Subcutaneous adipose tissue (tissue), 4 donors: Measurements from ENCODE around the gene HIP1R. TPM values are rescaled to one million over a fixed set of nuclear protein-coding genes. Genes with fewer than 3 reads are reported as not detected.

ENCODE experiments used
- total RNA-seq, 4 donors: library from RNA; depleted of rRNA; stranded (reverse); fragments of >200 nt; gene quantifications; one replicate each; pipeline ENCODE4 v1.1.0, GENCODE V29; 2016
- TF ChIP-seq, protein P1 (sequence below): fragments of 450-650 bp; IDR thresholded peaks from one replicate; pipeline ENCODE4 v1.5.1; 2016; ENCODE audit warnings: low read depth, mild to moderate bottlenecking, control low read depth, antibody characterized with exemption, moderate library complexity

HIP1R gene
- total RNA-seq, 4 donors from 2014 or later: 13.4 to 70.3 (median 19.7) TPM

DNA sequence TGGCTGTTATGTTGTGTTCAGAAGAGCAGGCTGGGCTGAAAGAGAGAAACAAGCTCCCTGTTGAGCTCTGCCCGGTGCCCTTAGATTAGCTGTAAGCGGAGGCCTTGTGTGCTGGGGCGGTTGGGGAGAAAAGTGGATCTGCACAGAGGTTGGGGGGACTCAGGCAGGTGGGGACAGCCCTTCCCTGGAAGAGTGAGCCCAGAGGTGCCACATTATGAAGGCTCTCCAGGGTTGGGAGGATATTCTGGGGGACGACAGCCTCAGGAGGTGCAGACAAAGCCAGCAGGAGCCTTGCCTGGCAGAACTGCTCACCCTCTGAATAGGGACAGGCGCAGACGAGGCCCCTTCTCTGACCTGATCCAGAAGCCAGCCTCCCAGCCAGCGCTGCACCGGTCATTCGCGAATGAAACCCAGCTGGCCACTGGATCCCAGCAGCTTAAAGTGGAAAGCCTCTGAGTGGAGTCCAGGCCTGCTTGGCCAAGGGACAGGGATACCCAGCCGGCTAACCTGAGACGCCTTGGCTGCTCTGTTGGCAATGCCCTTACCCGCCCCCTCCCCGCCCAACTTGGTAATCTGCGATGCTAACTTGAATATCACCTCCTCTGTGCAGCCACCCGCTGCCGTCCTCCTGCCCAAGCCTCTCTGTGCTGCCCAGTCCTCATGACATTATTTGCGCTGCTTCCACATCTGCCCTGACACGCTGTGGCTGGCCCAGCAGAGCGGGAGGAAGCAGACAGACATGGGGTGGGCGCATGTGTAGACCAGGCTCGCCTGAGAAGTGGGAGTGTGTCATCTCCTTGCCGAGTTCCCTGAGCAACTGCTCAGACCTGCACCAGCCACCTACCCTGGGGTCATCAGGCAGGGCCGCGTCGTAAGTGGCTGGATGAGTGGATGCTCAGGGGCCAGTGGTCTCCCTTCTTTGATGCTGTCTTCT, 5.6 kb downstream of the HIP1R start:
- TF ChIP-seq, protein P1, sequence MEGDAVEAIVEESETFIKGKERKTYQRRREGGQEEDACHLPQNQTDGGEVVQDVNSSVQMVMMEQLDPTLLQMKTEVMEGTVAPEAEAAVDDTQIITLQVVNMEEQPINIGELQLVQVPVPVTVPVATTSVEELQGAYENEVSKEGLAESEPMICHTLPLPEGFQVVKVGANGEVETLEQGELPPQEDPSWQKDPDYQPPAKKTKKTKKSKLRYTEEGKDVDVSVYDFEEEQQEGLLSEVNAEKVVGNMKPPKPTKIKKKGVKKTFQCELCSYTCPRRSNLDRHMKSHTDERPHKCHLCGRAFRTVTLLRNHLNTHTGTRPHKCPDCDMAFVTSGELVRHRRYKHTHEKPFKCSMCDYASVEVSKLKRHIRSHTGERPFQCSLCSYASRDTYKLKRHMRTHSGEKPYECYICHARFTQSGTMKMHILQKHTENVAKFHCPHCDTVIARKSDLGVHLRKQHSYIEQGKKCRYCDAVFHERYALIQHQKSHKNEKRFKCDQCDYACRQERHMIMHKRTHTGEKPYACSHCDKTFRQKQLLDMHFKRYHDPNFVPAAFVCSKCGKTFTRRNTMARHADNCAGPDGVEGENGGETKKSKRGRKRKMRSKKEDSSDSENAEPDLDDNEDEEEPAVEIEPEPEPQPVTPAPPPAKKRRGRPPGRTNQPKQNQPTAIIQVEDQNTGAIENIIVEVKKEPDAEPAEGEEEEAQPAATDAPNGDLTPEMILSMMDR: no peak

DNA sequence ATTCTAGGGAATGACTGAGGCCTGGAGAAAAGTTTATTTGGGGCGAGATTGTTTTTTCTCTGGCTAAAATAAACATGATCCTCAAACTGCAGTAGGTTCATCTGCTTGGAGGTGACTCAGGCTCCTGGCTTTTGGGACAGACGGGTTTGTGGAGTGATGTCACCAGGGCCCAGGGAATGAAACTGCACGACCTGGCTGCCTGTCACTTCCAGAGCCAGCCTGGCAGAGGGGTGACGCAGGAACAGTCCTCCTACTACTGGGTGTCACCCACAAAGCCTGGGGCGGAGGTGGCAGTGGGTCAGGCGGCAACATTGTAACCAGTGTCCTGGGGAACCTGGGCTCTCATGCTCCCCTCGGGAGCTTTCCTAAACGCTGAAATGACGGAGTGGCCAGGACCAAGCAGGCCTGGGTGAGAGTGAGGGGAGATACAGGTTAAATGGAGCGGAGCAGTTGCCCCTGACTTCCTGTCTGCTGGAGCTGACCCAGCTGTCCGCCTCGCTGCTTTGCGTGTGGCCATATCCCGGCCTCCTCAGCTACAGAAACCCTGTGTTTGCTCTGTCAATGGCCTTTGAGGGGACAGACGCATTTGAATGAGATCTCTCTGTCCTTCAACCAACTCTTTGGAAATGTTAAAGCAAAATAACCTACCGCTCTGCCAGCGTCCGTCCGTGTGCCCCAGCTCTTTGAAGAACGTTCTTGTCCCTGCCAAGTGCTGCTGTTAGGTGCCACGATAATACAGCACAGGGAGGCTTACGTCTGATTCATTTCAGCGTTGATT, 6.5 kb downstream of the HIP1R start:
- TF ChIP-seq, protein P1: no peak

DNA sequence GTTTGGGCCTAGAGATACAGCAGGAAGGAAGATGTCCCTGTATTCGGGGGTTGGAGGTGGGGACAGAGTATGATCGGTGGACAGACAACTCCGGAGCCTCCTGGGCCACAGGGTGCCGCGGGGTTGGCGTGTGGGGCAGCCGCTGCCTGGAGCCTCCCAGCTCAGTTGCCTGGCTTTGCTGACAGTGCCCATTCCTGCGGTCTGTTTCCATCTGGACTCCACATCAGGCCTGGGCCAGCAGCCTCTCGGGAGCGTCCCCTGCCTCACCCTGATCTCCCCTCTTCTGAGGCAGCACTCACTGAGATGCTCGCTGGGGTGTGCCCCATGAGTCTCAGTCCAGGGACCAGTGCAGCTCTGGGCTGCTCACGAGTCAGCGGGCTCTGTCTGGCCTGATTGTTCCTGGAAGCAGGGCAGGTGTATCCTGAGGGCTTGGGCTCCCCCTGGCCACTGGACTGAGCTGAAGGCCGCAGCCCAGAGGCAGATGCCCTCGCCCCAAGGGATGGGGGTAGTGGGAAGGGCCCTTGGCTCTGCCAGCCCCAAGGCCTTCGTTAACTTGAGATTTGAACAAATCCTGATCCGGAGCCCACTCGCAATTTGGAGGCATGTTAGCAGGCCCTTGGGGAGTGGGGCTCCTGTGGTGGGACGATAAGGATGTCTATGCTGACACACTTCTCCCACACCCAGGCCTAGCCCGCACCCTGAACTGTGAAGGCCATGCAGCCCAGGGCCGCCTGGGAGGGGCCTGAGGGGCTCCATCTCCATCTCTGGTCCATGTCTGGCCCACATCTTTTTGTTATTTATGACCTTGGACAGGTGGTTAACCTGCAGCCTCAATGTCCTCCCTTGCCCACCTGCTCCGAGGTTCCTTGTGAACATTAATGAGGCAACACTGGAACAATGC, 7.5 kb downstream of the HIP1R start:
- TF ChIP-seq, protein P1: no peak

DNA sequence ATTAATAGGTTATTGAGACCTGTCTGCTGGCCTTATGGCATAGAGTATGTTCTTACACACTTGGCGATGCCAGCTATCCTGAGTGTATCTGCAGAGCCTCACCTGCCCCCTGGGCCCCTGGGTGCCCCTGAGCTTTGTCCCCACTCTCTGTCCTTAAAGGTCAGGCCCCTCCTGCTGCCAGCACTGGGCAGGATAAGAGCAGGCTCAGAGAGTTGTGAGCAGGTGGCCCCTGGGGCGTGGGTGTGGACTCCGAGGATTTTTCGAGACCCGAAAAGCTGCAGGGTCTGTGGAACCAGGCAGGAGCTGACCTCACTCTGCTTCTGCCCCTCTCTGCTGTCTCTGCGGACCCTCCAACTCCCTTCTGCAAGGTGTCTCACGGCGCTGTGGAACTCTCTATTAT, 8.2 kb downstream of the HIP1R start:
- TF ChIP-seq, protein P1: no peak

DNA sequence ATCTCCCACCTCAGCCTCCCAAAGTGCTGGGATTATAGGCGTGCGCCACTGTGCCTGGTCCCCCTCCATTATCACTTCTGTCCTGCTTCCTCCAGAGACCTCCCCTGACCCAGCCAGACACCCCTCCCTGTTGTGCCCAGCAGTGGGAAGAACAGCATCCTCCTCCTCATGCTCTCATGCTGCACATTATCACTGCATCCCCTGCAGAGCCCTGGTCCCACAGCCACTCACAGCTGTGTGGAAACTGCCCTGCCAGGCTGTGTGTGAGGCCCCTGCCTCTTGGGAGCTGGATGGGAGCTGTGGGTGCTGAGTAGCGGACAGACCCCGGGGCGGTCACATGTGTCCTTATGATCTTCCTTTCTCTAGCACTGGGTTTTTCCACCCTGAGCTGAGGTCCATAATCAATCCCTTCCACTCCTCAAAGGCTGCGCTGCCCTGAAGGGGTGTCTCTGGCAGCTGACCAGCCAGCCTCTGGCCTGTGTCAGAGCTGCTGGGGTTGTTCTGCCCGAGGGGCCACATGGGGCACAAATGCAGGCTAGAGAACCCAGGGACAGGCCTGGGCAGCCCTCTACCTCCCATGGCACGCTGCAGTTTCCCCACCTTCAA, 9.2 kb downstream of the HIP1R start:
- TF ChIP-seq, protein P1: no peak

DNA sequence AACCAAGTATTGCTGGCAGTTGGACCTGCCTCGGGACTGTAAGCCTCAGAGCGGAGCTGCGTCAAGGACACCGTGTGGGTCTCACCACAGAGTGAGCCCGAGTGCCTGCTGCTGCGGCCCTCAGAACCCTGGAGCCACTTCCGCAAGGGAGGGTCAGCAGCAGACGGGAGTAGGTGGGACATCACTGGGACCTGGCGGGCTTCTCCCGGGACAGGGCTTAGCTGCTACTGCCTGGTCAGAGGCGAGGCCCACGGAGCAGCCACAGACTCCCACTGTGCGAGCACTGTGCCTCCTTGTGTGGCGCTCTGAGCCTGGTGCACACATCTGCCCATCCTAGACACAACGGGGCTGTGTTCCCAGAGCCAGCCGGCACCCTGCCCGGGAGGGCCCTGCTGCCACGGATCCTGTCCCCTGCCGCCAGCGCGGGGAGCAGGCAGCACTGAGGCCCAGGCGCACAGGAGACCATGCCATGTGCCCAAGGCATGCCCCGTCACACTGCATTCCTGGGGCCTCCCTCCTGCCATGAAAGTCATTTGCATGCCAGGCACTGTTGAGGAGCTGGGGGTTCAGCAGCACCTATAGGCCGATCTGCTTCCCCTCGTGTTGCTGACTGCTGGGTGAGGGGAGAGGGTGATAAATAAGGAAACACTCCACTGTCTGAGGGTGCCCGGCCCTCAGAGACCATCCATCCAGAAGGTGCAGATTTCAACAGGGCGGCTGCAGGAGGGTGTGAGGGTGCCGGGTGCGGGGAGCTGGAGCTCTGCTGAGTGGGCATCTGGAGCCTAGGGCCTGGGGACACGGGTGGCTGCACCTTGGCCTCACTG, 10.0 kb downstream of the HIP1R start:
- TF ChIP-seq, protein P1: no peak
